Measurements from ENCODE around the gene HGFAC. TPM values are rescaled to one million over a fixed set of nuclear protein-coding genes. Genes with fewer than 3 reads are reported as not detected.
A peak's percentile ranks its signal among the peaks of the same experiment; 100 is the strongest.

The HGFAC gene
- total and polyA plus RNA-seq, 8 donors = 0.09 to 2.2 (median 0.47) TPM; not detected in 3

DNA sequence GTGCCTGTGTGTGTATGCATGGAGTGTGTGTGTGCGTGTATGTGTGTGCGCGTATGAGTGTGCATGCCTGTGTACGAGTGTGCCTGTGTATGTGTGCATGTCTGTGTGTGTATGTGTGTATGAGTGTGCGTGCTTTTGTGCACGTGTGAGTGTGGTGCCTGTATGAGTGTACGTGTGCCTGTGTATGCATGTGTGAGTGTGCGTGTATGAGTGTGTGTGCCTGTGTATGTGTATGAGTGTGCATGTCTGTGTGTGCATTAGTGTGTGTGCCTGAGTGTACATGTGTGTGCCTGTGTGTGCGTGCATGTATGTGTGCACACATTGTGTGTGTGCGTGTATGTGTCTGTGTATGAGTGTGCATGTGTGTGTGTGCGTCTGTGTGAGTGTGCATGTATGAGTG is 27.0 kb downstream of the HGFAC start:
- DNase-seq = no peak
- 86 to 95% methylated on average over 11 of the region's 11 CpGs for WGBS, 2 donors
- no peak for FAIRE-seq
- intact Hi-C loops (cut with DNase I) = no loop called here
- no peak for TF ChIP-seq CTCF (IDR thresholded peaks at IDR 0.05)
- Histone ChIP-seq H3K36me3 (no peaks in the 10 kb centered on the region), H3K9me3 (no peaks in the 10 kb centered on the region), H3K4me1 (peaks cover 9 to 37% (median 28%) of the 10 kb centered on the region in 3 donors), H3K4me3 (no peak overlapping the region), H3K27ac (no peak overlapping the region), H3K27me3 (no peaks in the 10 kb centered on the region)
- ATAC-seq = no peak

- H3K36me3 ChIP-seq = no peaks in the 10 kb centered on the region
- ATAC-seq (peak; percentile 11 to 68 (median 30)), DNase-seq (peak in 5 of 6 donors; percentile 56 to 81 (median 65)), FAIRE-seq (no peak)
- no peaks in the 10 kb centered on the region for H3K27me3 ChIP-seq
- no peaks in the 10 kb centered on the region for H3K9me3 ChIP-seq
- WGBS, 2 donors = 52 to 58% methylated on average over 29 to 31 of the region's 31 CpGs
- H3K27ac ChIP-seq = peak overlapping the region in 1 of 4 donors; percentile 40
- intact Hi-C loops (cut with DNase I) = loop anchor here in 1 of 3 donors (10.0 kb wide), 1 partner anchor 125 kb away; no protein-coding TSS in a partner anchor
- TF ChIP-seq CTCF (IDR thresholded peaks at IDR 0.05) = no peak
- no peak overlapping the region for H3K4me3 ChIP-seq
- peaks cover 9 to 34% (median 23%) of the 10 kb centered on the region in 3 donors for H3K4me1 ChIP-seq
Measured at GRCh38 chr4:3469386-3470243, 27.8 kb downstream of the HGFAC start.

GRCh38 chr4:3470244-3471097 is 28.7 kb downstream of the HGFAC start:
- H3K9me3 ChIP-seq = no peaks in the 10 kb centered on the region
- no peak for TF ChIP-seq CTCF (IDR thresholded peaks at IDR 0.05)
- FAIRE-seq (no peak), ATAC-seq (peak; percentile 18 to 42 (median 28)), DNase-seq (peak; percentile 52 to 82 (median 75))
- 50 to 52% methylated on average over 25 of the region's 25 CpGs for WGBS, 2 donors
- no peaks in the 10 kb centered on the region for H3K36me3 ChIP-seq
- H3K27ac ChIP-seq = peak overlapping the region in 2 of 4 donors; percentile 17 to 40
- H3K27me3 ChIP-seq = no peaks in the 10 kb centered on the region
- H3K4me3 ChIP-seq = no peak overlapping the region
- peaks cover 9 to 34% (median 23%) of the 10 kb centered on the region in 3 donors for H3K4me1 ChIP-seq
- intact Hi-C loops (cut with DNase I) = loop anchor here in 1 of 3 donors (10.0 kb wide), 1 partner anchor 126 kb away; no protein-coding TSS in a partner anchor

- H3K4me3 ChIP-seq = no peak overlapping the region
- H3K9me3 ChIP-seq = no peaks in the 10 kb centered on the region
- H3K27me3 ChIP-seq = no peaks in the 10 kb centered on the region
- DNase-seq (peak in 2 of 6 donors; percentile 34 to 56), FAIRE-seq (no peak), ATAC-seq (no peak)
- intact Hi-C loops (cut with DNase I) = loop anchor here in 1 of 3 donors (10.0 kb wide), 1 partner anchor 126 kb away; no protein-coding TSS in a partner anchor
- TF ChIP-seq CTCF (IDR thresholded peaks at IDR 0.05) = no peak
- H3K36me3 ChIP-seq = no peaks in the 10 kb centered on the region
- WGBS, 2 donors = 94 to 95% methylated on average over 23 of the region's 23 CpGs
- H3K4me1 ChIP-seq = peaks cover 9 to 34% (median 23%) of the 10 kb centered on the region in 3 donors
- peak overlapping the region in 1 of 4 donors; percentile 17 for H3K27ac ChIP-seq
Measured at GRCh38 chr4:3471098-3471760, 29.5 kb downstream of the HGFAC start.

Measured in pancreas (tissue), 10 donors.